GM12874 (cell line): ENCODE measurements around the gene ARHGEF19.

Experiments used
- TF ChIP-seq, protein P1 (sequence below): IDR thresholded peaks from 2 replicates; pipeline ENCODE4 v1.5.1; 2011; ENCODE audit warnings: low read depth, mild to moderate bottlenecking, control low read depth, low read length, moderate library complexity; ENCODE audit not compliant: insufficient read depth

The ARHGEF19 gene

DNA sequence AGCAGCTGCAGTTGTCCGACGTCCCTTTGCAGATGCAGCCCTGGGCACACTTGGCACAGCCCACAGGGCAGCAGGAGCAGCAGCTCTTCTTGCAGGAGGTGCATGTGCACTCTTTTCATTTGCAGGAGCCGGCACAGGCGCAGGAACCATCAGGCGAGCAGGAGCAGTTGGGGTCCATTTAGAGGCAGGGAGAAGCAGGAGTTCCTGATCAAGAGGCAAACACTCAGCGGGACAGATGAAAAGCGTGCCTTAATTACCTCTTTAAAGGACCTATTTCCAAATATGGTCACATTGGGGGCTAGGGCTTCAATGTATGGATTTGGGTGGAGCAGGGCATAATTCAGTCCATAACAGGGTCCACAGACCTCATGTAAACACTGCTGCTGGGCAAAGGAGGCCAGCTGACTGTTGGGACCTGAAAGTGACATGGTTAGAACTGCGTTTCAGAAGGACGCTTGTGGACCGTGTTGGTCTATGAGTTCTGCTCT, 28.8 kb upstream of the ARHGEF19 start:
- TF ChIP-seq, protein P1, sequence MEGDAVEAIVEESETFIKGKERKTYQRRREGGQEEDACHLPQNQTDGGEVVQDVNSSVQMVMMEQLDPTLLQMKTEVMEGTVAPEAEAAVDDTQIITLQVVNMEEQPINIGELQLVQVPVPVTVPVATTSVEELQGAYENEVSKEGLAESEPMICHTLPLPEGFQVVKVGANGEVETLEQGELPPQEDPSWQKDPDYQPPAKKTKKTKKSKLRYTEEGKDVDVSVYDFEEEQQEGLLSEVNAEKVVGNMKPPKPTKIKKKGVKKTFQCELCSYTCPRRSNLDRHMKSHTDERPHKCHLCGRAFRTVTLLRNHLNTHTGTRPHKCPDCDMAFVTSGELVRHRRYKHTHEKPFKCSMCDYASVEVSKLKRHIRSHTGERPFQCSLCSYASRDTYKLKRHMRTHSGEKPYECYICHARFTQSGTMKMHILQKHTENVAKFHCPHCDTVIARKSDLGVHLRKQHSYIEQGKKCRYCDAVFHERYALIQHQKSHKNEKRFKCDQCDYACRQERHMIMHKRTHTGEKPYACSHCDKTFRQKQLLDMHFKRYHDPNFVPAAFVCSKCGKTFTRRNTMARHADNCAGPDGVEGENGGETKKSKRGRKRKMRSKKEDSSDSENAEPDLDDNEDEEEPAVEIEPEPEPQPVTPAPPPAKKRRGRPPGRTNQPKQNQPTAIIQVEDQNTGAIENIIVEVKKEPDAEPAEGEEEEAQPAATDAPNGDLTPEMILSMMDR = no peak

DNA sequence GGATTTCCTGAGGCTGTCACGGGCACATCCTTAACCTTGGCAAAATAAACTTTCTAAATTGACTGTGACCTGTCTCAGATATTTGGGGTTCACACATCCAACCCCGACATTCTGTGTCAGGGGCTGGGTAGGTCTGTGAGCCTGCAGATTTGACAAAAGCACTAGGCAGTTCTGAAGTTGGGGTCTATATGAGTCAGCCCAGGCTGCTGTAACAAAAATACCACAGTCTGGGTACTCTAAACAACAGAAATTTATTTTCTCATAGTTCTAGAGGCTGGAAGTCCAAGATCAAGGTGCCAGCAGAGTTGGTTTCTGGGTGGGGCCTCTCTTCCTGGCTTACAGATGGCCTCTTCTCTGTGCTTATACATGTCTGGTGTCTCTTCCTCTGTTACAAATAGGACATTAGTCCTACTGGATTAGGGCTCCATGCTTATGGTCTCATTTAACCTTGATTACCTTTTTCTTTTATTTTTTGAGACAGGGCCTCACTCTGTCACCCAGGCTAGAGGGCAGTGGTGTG, 27.6 kb upstream of the ARHGEF19 start:
- TF ChIP-seq, protein P1 = no peak

DNA sequence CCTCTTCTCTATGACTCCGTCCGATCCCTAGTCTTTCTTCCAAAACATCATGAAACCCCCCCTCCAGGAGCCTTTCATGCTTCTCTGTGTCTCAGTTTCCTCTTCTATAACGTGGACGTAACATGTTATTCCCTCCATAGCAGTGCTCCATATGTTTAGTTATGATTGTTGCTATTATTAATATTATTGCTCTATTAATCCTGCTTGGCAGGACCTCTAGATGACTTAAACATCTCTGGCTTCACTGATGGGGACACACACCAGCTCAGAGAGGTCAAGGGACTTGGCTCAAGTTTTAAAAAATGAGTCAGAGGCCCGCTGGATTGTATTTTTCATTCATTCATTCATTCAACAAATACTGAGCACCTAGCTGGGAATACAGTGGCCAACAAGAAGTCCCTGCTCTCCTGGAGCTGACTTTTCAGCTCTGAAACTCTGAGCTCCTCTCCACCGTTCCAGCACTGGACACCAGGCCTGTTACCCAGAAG, 24.9 kb upstream of the ARHGEF19 start:
- TF ChIP-seq, protein P1 = no peak

DNA sequence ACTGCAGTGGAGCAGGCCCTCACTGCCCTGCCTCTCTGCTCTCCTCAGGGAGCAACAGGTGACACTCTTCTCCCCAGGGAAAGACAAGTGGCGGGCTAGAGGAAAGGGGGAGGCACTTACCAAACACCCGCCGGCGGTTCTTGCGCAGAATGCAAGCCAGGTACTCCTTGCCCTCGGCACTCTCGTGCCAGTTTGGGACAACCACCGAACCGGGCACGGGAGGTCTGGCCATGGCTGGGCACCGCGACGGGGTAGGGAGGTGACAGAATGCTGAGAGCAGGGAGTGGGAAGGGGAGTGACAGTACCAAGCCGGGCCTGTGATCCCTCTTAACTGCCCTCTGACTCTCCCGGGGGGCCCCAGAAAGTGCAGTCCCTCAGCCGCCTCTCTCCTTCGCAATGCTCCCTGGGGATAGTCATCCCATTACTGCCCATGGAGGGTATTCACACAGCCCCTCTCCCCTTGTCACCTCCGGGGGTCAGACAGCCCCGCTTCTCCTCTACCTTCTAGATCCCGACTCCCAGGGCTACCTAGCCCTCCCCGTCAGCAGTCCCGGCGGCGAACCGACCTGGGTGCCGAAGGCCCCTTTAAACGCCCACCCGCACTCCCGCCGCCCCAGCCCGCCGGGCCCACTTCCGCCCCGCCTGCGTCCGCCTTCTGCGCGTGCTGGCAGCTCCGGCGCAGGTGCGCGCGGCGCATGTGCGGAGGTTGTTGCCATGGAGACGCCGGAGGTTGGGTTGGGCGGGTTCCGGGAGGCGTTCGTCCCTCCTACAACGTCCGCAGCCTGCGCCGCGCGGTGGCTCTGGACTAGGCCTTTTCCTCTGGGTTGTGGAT, 24.3 kb upstream of the ARHGEF19 start, which contains the start of gene CPLANE2:
Gene CPLANE2, minus strand, starts transcription at position 673 of the 832 bp plus-strand sequence. Its CDS starts 441 bp downstream, at position 232.
- TF ChIP-seq, protein P1 = no peak

DNA sequence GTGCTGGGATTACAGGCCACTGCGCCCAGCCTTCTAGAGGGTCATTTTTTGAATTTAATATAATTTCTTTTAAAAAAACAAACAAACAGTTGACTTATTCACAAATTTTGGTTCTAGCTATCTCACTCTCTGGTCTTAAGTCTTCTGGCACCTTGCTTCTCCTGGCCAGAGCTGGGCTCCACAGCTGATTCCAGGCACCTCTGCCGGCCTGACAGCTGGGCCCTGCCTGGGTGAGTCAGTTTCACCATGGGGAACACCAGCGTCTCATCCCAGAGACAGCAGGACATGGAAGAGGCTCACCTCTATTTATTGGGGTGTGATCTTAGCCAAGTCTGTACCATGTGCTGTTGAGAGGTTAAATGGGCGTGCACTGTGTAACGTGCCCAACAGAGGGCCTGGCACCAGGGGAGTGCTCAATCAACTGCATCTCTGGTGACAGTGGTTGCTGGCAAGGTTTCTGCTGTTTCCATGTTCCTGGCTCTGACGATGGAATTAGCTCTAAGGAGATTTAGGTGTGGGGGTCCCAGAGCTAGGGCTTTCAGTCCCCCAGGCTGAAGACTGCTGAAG, 23.6 kb upstream of the ARHGEF19 start:
- TF ChIP-seq, protein P1 = peak; percentile 54

DNA sequence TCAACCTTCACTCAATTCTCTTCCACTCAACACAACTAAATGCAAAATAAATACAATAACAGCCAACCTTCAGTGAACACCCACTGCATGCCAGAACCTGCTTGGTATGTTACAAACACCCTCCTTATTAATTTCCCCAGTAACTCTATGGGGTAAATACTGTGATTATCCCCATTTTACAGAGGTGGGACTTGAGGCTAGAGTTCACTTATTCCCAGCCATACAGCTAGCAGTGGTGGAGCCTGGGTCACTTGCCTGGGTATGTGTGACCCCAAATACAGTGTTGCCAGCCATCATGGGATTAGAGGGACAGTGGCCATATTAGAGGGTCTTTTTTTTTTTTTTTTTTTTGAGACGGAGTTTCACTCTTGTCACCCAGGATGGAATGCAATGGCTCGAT, 22.9 kb upstream of the ARHGEF19 start:
- TF ChIP-seq, protein P1 = no peak

DNA sequence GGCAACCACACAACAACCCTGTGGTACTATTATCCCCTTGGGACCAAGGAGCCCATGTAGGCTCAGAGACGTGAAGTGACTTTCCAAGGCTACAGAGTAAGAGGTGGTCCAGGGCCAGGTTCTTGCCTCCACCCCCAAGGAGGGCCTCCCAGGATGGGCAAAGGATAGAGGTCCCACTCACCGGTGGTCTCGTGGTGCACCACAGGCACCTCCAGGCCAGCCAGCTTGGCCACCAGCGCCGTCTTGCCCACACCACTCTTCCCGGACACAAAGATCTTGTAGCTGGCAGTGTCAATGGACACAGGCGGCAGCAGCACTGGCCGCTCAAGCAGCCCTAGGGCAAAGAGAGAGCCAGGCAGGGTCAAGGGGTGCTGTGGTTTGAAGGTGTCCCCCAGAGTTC, 21.0 kb upstream of the ARHGEF19 start:
- TF ChIP-seq, protein P1 = no peak
